Amniotic stem cell (primary cell): ENCODE results near the gene LRRC63.

Experiments used
- DNase-seq: peaks from one replicate; lab custom pipeline; 2025; lab: John Stamatoyannopoulos, UW

The LRRC63 gene

DNA sequence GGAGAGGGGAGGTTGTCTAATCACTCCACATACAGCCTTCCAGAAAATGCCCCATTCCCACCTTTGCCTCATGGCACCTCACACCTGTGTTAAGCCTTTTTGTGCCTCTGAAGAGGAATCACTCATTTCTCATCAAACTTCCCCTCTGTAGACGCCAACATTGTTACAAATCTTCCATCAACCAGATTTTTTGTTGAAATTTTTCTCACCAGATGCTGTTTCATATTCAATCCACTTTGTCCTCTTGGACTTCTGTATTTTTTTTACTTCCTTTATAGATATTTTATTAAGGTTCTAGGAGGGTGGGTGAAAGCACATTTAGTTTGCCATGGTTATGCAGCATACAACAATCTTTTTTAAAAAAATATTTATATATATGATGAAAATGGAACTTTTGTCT is 101.3 kb downstream of the LRRC63 start:
- no peak for DNase-seq

DNA sequence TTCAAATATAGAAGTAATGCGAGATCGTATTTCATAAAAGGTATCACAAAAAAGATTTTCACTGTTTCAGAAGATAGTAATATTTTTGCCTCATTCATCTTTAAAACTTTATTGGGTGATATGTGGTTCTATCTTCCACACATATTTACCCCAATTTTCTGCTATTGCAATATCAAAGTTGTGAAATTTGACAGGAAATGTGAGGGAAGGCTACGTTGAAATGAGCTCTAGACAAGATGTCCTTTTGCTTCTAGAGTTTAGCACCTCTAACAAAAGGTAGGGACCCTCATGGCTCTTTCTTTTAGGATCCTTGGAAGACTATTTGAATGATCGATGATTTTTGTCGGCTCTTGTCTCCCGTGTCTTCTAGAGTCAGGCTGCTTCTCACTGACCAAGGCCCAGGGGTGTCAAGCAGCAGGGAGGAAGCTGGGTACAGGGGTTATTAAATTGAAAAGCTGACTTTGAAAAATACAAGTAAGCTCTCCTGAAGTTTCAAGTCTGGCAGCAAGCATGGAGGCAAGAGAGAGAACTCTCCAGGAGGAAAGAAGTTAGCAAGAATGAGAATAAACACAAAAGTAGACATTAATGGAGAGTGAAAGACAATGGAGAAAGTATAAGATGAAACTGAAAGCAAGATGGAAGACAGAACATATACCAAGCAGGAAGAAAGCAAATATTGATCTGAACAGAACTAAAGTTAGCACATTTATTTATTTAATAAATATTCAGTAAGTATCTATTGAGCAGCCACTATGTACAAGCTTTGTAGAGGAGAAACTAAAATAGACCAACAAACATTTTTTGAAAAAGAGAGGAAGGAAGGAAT is 101.9 kb downstream of the LRRC63 start:
- no peak for DNase-seq

DNA sequence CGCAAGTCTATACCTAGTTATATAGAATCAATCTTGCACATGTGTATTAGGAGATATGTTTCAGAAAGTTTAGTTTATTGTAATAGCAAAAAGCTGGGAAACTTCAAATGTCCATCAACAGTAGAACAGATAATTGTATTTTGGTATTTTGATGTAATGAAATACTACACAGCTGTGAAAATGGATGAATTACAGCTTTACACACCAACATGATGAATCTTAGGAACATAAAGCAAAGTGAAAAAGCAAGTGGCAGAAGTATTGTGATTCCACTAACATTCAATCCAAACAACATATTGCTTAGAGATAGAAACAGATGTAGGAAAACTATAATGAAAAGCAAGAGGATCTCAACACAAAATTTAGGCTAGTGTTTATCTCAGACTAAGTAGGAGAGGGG is 102.9 kb downstream of the LRRC63 start:
- no peak for DNase-seq

DNA sequence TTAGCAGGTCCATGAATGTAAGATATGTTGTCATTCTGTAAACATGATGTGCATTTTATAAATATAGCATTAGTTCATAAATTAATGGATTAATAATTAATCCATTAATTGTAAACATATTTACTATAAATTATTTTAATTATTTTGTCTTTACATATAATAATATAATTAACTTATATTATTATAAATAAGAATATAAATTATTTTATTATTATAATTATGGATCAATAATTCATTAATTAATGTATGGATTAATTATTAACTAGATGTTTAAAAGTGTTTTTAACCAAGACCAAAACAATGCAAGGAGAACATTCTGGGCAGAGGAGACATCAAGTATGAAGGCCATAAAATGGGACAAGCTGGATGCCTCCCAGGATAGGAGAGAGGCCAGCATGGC is 103.3 kb downstream of the LRRC63 start:
- no peak for DNase-seq

DNA sequence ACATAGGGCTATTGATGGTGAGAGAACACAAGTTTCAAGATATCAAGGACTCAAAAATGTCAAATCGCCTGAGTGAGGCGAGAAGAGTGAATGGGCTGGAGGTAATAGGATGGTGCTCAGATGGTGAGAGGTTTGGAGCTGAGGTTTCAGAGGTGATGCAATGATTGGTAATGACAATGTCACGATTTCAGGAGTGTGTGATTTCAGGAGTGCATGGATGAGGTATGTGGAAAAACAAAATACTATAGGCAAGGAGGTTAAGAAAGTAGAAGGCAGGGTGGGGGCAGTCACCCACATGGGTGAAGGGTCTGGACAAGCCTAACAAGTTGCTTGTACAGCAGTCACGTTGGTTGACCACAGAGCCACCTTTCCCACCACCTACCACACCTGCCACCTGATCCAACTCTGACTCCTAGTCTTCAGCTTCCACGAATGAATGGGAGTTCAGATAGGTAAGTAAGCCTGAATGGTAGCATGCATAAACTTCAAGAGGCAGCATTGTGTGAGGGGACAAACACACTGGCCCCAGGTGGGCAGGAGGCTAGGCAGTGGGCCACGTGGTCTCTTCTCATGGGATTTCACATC is 103.9 kb downstream of the LRRC63 start:
- DNase-seq, result no peak

DNA sequence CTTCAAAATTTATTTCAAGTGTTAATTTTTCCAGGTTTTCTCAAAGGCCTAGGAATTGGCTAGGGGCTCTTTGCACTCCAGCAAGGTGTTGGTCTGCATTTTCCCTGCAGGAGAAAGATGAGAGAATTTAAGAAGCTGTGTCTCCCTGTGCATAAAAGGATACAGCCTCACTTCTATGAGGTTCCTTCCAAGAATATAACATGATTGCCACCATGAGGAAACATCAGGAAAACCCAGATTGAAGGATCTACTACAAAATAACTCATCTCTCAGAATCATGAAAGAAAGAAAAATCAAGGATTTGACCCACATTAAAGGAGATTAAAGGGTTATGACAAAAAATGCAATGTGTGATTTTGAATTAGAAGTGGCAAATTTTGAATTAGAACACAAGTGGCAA is 105.4 kb downstream of the LRRC63 start:
- no peak for DNase-seq

DNA sequence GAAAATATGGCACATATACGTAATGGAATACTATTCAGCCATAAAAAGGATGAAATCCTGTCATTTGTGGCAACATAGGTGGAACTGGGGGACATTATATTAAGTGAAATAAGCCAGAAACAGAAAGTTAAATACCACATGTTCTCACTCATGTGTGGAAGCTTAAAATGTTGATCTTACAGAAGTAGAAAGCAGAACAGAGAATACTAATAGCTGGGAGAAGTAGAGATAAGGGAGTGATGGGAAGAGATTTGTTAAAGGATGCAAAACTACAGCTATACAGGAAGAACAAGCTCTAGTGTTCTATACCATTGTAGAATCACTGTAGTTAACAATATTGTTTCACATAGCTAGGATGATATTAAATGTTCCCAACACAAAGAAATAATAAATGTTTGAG is 107.3 kb downstream of the LRRC63 start:
- DNase-seq, result no peak

DNA sequence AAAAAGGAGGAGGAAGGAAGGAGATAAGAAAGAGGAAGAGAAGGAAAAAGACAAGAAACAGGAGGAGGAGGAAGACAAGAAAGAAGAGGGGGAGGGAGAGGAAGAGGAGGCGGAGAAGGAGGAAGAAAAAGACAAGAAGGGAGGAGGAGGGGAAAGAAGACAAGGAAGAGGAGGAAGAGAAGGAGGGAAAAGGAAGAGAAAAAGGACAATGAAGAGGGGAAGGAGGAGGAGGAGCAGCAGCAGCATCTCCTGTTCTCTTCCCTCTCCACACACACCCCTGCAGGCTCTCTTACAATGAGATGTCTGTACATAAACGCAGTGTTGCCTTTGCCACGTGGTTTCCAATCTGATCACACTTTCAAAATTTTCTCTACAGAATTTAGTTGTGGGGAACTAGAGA is 108.7 kb downstream of the LRRC63 start:
- DNase-seq, result no peak

DNA sequence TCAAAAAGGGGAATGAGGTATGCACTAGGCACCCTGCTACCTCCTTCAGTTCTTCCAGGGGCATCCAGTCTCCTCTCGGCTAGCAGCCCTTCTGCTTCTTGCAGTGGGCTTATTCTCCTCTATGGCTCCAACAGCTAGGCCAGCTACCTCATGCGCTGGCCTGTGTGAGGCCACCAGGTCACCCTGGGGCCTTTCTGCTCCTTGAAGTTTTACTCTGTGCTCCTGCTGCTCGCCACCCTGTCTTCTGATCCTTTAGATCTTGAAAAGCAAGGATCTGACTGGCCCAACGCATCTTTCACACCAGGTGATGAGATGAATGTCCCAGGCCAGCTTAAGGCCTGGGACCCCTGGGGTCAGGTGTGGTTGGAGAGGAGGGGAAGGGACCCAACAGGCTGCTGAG is 109.1 kb downstream of the LRRC63 start:
- no peak for DNase-seq

DNA sequence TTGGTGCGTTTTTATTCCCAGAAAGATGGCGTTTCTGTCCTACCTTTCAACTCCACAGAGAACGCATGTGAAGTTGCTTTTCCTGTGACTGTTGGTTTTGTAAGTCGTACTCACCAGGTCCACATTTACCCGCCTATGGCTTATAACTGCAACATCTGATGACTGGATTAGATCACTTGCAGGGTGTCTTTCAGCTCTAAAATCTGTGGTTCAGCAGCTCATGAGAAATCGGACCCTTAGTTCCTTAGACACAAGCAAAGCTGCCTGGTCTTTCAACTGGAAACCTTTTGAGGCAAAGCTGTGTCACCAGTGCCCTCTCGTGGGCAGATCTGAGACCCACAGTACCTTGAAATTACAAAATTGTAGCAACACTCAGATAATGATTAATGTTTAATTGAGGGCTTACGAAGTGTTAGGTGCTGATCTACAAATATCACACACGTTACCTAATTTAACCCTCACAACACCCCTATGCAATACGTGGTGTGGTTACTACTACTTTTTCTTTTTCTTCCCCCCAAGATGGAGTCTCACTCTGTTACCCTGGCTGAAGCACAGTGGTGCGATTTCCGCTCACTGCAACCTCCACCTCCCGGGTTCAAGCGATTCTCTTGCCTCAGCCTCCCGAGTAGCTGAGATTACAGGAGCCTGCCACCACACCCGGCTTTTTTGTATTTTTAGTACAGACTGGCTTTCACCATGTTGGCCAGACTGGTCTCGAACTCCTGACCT is 109.9 kb downstream of the LRRC63 start:
- DNase-seq, result no peak

DNA sequence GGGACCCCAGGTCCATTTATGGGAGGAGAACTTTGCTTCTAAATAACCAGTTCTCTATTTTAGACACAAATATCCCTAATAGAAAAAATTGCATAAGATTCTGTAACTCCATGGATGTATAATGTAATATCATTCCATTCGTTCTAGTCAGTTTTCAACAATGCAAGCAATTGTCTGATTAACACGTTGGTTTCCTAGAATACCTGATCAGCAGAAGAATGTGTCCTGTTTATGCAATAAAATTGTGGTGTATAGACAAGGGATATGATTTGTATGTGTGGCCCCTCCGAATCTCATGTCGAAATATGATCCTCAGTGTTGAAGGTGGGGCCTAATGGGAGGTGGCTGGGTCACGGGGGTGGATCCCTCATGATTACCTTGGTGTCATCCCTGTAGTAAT is 113.2 kb downstream of the LRRC63 start:
- DNase-seq, result no peak
